Measurements from ENCODE around the gene ANKS6. TPM values are rescaled to one million over a fixed set of nuclear protein-coding genes. Genes with fewer than 3 reads are reported as not detected.

The ANKS6 gene
- total and polyA plus RNA-seq, 9 of the 15 experiments (the other 6 are each of a cell fraction or from before 2014, with no cell fraction given): 9.9 to 74.5 (median 36.9) TPM

GRCh38 chr9:98811051-98811650 is 14.8 kb upstream of the ANKS6 start (continued):
- TF ChIP-seq ZFP91 (CRISPR knock-in tag; IDR thresholded peaks at IDR 0.05): no peak
- TF ChIP-seq E2F6 (IDR thresholded peaks at IDR 0.05; ENCODE audit: borderline replicate concordance in 1 of 2, extremely low read depth in 1 of 2, insufficient read depth in 1 of 2, insufficient read length in 1 of 2, low read depth in 1 of 2, low read length in 1 of 2, poor library complexity in 1 of 2, severe bottlenecking in 1 of 2): no peak

- FAIRE-seq (peak; percentile 71), DNase-seq (ENCODE audit: extremely low read depth in 1 of 4, low spot score in 3 of 4) (peak in 2 of 4 experiments; percentile 62 to 74), ATAC-seq (peak; percentile 67)
- H3K9me3 ChIP-seq (replicated peaks; ENCODE audit: control insufficient read depth, insufficient read depth, low read depth, low read length): peaks cover 2% of the 10 kb centered on the region; the same call in 1 of the 2 replicates
- H4K20me1 ChIP-seq (replicated peaks; ENCODE audit: control insufficient read depth, insufficient read depth, low read length): no peaks in the 10 kb centered on the region
- 4% methylated on average over 3 of the region's 3 CpGs for WGBS (ENCODE audit: insufficient coverage, low coverage, missing lambda C conversion rate)
- peaks cover 31 to 46% of the 10 kb centered on the region in 2 experiments for H3K4me1 ChIP-seq (replicated peaks in 1 of 2; ENCODE audit: control insufficient read depth in 2 of 2, insufficient read depth in 2 of 2, low read length in 2 of 2)
- H2AFZ ChIP-seq (ENCODE audit: low read depth, low read length): no peak overlapping the region
- peak overlapping the region; percentile 1 to 28; a peak in 2 of 4 replicates for H3K9ac ChIP-seq (ENCODE audit: insufficient read depth in 1 of 2, low read depth in 2 of 2, low read length in 2 of 2)
- CTCF ChIA-PET (ENCODE audit: low intra/inter-chr PET ratio): no interaction called here
- H3K4me3 ChIP-seq: no peak overlapping the region
- no TSS peak for BruUV-seq (replicated peaks)
- in situ Hi-C loops (cut with MboI) (no loop called here), intact Hi-C loops (cut with micrococcal nuclease) (no loop called here)
- peaks cover 16% of the 10 kb centered on the region; the same call in 2 of the 3 replicates for H3K36me3 ChIP-seq (ENCODE audit: control insufficient read depth, insufficient read depth, low read length)
- H3K27ac ChIP-seq (ENCODE audit: extremely low read depth, low read depth, low read length): peak overlapping the region; percentile 59
- H3K4me2 ChIP-seq (ENCODE audit: insufficient read depth, low read length): peak overlapping the region; percentile 81
- H3K27me3 ChIP-seq (ENCODE audit: control insufficient read depth in 2 of 2, insufficient read depth in 2 of 2, low read length in 2 of 2): no peaks in the 10 kb centered on the region
- POLR2A ChIA-PET: interaction anchor here (0.7 kb wide), 1 partner anchor 38 kb away, joined by 3 read pairs; no protein-coding TSS in a partner anchor
- 0 out of 2 replicates have a peak, but pooled peaks have one; percentile 0 for TF ChIP-seq POLR2A (conservative IDR thresholded peaks at IDR 0.05)
- no peak for TF ChIP-seq DLX4 (CRISPR knock-in tag; IDR thresholded peaks at IDR 0.05)
- TF ChIP-seq FOXJ3 (CRISPR knock-in tag; IDR thresholded peaks at IDR 0.05): no peak
- 0 out of 2 replicates have a peak, but pooled peaks have one; percentile 16 for TF ChIP-seq HMBOX1 (IDR thresholded peaks at IDR 0.05)
- TF ChIP-seq NR1H2 (CRISPR knock-in tag; IDR thresholded peaks at IDR 0.05): no peak
- TF ChIP-seq SREBF2 (CRISPR knock-in tag; IDR thresholded peaks at IDR 0.05): 0 out of 2 replicates have a peak, but pooled peaks have one; percentile 49
- TF ChIP-seq JUND (IDR thresholded peaks at IDR 0.05; ENCODE audit: borderline replicate concordance, low read depth, low read length): no peak
- peak; percentile 13; the same call in 1 of the 3 replicates for TF ChIP-seq JUND (tag; IDR thresholded peaks at IDR 0.05; ENCODE audit: borderline replicate concordance, low read depth, low read length)
- TF ChIP-seq DNMT1 (IDR thresholded peaks at IDR 0.05): no peak
- TF ChIP-seq ASH1L (IDR thresholded peaks at IDR 0.05; ENCODE audit: borderline replicate concordance, low read depth, partially characterized antibody): no peak
- TF ChIP-seq PML (IDR thresholded peaks at IDR 0.05; ENCODE audit: low read length): 0 out of 2 replicates have a peak, but pooled peaks have one; percentile 21
- no peak for TF ChIP-seq ZNF134 (CRISPR knock-in tag; conservative IDR thresholded peaks at IDR 0.05)
- TF ChIP-seq RCOR1 (IDR thresholded peaks at IDR 0.05; ENCODE audit: borderline replicate concordance in 1 of 2, low read depth in 2 of 2, low read length in 2 of 2): 0 out of 4 replicates have a peak, but pooled peaks of 1 of the 2 experiments have one; percentile 35
- H3K79me2 ChIP-seq (ENCODE audit: control insufficient read depth, insufficient read depth, low read length): peaks cover 47% of the 10 kb centered on the region
- H3K9me1 ChIP-seq (ENCODE audit: control insufficient read depth, insufficient read depth, low read length): no peaks in the 10 kb centered on the region
Observed at GRCh38 chr9:98810102-98810842, 13.9 kb upstream of the ANKS6 start.

Measured in K562 (cell line).